Right hindlimb (tissue), 1 donor: ENCODE data around the gene AKAP12.

Source experiments
- DNase-seq: peaks from one replicate; pipeline ENCODE4 v3.0.0-alpha.2; 2018

AKAP12 gene

DNA sequence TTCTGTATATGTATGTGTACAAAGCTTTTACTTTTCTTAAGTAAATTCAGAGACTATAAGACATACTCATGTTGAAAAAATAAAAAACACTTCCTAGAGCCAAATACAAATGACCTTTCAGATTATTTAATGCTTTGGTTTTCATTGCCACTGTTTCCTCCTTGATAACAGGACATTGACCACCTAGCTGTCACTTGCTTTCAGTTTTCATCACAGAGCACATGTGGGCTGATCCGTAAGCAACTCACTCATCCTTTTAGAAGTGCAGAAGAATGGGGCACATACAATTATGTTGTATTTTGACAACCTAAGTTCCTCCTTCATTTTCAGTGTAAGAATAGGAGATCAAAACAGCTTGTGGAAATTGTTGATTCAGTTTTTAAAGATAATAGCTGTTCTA is 145.4 kb downstream of the AKAP12 start:
- DNase-seq: no peak

DNA sequence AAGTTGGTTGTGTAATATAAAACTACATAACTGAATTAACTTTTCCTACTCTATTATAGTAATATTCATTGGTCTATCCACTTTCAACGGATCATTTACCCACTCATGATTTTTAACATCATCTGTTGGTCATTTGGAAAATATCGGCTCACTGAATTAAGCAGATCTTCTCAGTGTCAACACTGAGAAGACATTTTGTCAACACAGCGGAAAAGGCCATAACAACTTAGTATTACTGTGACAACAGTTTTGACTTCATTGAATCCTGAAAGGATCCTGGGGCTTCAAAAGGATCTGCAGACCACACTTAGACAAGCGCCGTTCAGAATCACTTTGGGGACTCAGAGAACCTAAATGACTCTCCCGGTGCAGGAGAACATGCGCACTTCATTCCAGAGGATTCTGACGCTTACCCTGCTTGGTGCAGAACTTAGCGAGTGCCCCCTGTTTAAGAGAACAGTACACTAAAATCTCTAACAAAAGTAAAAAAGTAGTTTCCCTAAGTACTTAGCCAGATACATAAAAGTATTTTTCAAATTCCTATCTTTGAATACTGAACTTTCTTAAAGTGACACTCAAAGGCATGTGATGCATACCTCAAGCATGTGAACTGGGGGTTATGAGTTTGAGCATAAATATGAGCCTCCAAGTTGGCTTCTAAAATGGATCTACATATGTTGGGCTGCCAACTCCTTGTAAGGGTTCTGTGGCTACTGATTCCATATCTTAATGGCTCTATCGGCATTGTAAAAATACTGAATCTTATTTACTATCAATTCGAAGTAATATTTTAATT is 147.6 kb downstream of the AKAP12 start:
- no peak for DNase-seq

DNA sequence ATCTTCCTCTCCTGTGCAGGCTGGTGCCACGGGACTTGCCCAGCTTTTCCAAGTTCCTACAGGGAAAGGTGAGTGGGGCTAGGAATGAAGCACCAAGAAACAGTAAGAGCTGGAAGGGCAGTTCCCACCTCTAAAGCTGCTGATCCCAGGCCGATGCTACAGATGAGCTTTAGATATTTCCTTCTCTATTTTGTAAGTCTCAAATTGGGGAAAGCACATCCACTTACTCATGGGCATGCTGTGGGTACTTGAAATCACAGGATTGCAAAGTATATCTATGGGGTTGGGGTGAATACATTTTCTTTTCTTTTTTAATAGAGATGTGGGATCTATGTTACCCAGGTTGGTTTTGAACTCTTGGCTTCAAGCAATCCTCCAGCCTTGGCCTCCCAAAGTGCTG is 148.5 kb downstream of the AKAP12 start:
- DNase-seq: no peak

DNA sequence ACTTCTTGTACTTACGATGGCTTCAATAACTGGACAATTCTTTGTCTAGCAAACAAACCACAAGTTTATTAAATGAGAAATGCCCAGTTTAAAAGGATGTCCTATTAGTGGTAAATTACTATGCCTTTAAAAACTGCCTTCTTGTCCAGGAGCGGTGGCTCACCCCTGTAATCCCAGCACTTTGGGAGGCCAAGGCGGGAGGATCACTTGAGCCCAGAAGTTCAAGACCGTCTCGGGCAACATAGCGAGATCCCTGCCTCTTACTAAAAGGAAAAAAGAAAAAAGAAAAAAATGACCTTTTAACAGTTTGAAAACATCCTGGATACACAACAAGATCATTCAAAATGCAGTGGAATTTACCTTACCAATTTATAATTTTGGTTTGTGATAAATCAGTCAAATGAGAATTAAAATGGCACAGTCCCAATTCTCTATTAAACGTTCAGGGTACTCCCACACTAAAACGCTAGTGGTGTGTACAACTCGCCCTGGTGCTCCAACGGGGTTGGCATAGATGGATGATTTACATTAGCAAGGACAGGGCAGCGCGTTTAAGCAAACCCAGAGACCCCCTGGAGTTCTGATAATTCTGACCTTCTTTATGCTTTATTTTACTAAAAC is 149.3 kb downstream of the AKAP12 start:
- no peak for DNase-seq

DNA sequence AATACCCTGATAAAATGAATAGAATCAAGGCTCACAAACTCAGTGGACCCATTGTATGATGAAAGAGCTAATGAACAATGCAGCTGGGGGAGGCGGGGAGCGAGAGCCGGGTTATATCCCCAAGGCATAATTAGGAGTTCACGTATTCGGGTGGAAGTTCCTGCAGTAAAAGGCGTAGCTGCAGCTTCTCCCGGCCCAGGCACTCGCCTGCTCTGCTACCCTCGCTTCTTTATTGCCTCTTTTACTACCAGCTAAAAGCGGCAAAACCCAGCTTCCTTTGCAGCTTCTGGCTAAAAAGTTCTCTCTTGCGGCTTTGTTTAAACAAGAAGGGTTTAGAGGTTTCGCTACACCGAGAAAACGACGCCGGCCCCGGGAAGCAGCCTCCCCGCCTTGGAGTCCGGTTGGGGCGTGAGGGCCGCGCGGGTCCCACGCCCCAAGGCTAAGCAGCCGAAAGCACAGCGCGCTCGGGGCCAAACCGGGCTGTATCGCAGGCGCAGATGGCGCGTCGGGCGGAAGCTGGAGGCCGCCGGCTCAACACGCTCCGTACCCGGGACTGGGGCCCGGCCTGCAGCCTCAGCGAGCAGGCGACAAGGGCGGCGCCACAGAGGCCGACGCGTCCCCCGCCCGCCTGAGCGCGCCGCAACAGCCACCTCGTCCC is 150.0 kb downstream of the AKAP12 start:
- peak; percentile 78 for DNase-seq

DNA sequence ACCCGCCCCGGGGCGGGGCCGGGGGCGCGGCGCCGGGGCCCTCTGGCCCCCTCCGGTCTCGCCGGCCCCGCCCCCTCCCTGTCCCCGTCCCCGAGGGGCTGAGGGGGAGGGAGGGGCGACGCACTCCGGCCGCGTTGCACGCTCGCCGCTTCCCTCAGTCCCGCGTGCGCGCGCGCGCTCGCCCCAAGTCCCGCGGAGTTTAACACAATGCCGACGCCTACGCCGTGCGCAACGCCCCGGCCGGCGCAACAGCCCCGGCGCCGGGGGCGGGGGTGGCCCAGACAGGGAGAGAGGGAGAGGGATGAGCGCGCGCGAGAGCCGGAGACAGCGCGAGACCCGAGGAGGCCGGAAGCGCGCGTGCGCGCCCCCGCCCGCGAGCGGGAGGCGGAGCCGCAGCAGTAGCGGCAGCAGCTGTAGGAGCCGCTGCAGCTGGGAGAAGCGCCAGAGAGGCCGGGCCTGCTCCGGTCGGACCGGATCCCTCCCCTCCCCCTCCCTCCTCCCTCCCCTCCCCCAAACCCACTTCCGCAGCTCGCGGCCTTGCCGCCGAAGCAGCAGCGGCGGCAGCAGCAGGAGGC is 150.6 kb downstream of the AKAP12 start:
- DNase-seq: peak; percentile 99

DNA sequence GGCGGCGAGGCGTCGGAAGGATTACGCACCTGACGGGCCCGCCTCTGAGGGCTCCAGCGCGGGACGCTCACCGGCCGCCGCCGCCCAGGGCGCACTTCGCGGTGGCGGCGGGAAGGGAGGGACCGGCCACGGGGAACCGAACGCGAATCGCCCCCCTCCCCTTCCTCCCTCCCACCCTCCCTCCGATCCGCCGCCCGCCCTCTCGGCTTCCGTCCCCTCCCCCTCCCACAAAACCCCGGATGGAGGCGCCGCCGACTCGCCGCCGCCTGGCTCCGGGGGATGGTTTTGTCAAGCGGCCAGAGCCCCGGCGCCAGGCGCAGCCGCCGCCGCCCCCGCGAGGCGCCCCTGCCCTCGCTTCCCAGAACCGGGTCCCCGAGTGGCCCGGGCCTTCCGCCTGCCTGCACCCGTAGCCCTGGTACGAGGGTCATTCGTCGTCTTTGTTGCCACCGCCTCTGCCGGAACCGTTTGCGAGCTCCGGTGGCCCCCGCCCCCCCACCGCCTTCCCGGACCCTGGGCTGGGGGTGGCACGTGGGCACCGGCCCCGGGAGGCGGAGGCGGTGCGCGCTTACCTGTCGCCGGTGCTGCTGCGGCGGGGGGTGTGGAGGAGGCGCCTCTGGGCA is 151.2 kb downstream of the AKAP12 start:
- peak; percentile 88 for DNase-seq

DNA sequence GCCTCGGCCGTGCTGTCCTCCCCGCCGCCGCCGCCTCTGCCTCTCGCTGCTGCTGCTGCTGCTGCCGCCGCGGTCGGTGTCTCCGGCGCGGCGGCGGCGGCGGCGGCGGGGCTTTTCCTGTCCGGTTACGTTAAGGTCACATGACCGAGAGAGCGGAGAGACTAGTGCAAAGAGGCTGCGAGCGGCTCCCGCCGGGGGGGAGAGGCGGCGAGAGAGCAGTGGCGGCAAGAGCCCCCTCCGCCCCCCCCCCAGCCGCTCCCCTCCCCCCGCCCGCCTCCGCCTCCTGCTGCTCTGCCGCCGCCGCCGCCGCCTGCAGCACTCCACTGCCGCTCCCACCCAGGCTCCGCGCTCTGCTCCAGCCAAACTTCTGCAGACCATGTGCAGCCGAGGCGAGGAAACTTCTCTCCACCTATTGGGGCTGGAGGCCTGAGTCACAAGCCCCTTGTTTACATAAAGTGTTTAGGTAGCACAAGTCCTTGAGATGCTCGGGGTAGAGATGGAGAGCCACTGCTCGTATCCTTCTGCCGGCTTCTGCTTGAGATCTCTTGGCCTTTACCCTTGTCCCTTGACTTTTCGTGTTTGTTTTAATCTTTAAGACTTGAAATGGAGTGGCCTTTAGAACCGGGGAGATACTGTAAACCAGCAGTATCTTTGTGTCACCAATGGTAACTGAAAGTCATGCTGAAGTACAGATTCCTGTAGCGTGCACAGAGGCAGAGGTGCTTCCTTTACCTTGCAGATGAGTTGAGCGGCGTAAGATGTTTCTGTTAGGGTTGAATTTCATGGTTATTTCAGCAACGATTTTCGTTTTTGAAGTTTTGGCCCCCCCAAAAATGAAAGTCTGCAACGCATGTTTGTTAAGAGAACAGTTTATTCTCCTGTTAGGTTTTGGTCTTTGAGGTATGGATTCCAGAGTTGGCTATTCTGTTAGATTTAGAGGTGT is 152.0 kb downstream of the AKAP12 start, which contains the start of gene ZBTB2:
ZBTB2 (minus strand) TSS at position 89 of the 943 bp plus-strand sequence. CDS start 17,922 bp downstream, outside the sequence.
- DNase-seq: peak; percentile 84

DNA sequence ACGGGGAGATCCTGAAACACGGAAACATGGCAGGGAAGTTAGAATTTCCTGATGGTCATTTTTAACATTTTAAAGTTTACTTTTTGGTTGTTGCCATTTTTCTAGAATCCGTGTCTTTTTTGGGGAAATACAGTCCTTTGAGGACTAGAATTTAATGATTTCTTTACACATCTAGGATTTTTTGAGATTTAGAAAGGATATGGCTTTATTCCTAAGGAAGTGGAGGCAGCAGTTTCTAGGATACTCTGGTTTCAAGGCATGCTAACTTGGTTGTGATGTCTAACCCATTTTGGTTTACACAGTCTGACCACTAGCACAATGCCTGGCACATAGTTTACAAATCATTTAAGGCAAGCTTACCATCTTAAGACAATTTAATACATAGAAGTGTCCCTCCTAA is 152.7 kb downstream of the AKAP12 start:
- no peak for DNase-seq

DNA sequence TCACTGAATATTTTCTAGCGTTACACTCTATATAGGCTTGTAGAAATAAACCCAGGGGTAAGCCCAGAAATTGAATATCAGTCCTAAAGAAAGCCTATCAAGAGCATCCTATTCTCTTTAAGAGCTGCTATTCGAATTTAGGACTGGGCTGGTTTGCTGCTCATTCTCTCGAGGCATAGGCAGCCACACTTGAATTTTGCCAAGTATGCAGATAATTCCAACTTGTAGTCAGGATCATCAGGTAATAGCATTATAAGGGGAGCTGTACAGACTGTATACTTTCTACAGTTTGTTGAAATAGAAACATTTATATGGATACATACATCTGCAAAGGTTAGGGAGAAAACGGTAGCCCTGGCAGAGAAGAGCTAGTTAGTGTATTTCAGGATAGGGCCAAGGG is 153.6 kb downstream of the AKAP12 start:
- no peak for DNase-seq

DNA sequence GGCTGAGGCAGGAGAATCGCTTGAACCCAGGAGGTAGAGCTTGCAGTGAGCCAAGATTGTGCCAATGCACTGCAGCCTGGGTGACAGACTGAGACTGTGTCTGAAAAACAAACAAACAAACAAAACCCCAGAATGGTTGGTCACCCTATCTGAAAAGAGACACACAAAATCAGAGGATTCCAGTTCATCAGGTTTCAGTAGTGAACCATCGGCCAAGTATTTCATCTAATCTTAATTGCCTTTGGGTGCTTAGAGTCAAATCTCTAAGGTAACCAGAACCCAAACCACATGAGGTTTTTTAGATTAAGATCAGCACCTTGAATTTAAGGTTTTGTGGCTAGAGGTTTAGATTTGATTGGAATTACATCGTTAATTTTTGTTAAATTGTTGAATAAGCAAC is 159.9 kb downstream of the AKAP12 start:
- no peak for DNase-seq

DNA sequence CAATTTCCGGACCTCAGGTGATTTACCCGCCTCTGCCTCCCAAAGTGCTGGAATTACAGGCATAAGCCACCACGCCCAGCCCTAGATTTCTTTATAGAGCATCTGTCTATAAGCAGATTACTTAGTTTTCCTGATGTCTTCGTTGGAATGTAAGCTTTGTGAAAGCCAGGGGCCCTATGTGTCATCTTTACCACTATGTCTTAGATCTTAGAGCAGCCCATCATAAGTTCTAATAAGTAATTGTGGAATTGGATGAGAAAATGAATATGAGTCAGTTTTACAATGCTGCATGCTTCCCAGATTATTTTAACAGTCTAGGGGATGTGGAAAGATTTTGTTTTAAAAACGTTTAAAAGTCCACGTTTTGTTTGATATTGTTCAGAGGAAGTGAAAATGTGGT is 160.7 kb downstream of the AKAP12 start:
- no peak for DNase-seq

DNA sequence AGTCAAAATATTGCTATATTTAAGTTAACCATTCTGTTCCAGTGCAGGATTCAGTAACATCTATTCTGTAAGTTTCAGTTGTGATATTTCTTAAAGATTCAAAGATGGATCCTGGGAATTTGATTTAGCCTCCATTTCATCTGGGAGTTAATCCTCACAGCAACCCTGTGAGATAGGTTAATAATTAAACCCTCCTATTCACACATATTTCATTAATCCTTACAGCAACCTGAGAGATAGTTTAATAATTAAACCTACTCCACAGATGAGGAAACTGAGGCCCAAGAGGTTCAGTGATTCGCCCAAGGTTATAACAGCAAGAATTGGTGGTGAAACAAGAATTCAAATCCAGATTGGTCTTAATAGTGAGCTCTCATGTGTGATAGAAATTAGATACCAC is 162.5 kb downstream of the AKAP12 start:
- no peak for DNase-seq

DNA sequence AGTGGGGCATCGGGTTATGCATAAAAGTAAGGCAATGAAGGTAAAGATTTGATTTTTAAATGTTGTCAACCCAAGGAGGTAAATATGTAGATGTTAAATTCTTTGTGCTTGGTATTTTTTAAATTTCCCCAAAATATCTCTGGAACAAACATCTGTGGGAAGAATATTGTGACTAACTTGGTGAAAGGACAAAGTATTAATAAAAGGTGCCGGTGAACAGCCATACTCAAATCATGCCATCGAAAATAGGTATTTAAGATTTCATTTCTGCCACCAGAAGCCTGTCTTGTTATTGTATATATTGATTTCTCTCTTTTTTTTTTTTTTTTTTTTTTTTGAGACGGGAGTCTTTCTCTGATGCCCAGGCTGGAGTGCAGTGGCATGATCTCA is 164.1 kb downstream of the AKAP12 start:
- no peak for DNase-seq
